H1 (cell line): Measurements from ENCODE around the gene LLGL2. TPM values are rescaled to one million over a fixed set of nuclear protein-coding genes. Genes with fewer than 3 reads are reported as not detected.

ENCODE experiments used
- CTCF ChIA-PET: fragments of 300-600 bp; sonication (Branson Sonifier 250); formaldehyde crosslinking; loops from one replicate; lab custom pipeline; 2021; ENCODE audit not compliant: partially characterized antibody; lab: Charles Lee
- POLR2A ChIA-PET: fragments of 300-600 bp; sonication (Branson Sonifier 250); formaldehyde crosslinking; loops from one replicate; lab custom pipeline; 2021; ENCODE audit warnings: inconsistent platforms; ENCODE audit not compliant: partially characterized antibody; lab: Charles Lee
- DNase-seq, 2 experiments: peaks; one replicate each; pipeline versions ENCODE4 v3.0.0 to v3.0.0-alpha.2; 2010 to 2022; ENCODE audit warnings: low spot score in 2 of 2, low read depth in 1 of 2, mixed read lengths in 1 of 2
- FAIRE-seq: peaks from 2 replicates; lab custom pipeline; 2011; peaks lifted over from hg19 to GRCh38; lab: Jason Lieb, UNC
- H2AFZ ChIP-seq: 2 replicates; pipeline ENCODE4 v1.8.1; 2012; ENCODE audit warnings: low read length, inconsistent platforms
- H2AK5ac ChIP-seq: 2 replicates; pipeline ENCODE4 v1.6.1; 2013; ENCODE audit warnings: low read depth, low read length
- H2BK120ac ChIP-seq: replicated peaks from 2 replicates; pipeline ENCODE3; 2013; ENCODE audit warnings: low read depth, low read length, inconsistent platforms
- H2BK12ac ChIP-seq: 2 replicates; pipeline ENCODE4 v1.6.1; 2013; ENCODE audit warnings: low read depth, low read length
- H2BK15ac ChIP-seq: 2 replicates; pipeline ENCODE4 v1.6.1; 2013; ENCODE audit warnings: low read length
- H2BK20ac ChIP-seq: 2 replicates; pipeline ENCODE4 v1.6.1; 2013; ENCODE audit warnings: low read length
- H2BK5ac ChIP-seq: 2 replicates; pipeline ENCODE4 v1.6.1; 2013; ENCODE audit warnings: low read depth, low read length
- H3K14ac ChIP-seq: 2 replicates; pipeline ENCODE4 v1.6.1; 2013; ENCODE audit warnings: inconsistent platforms; ENCODE audit not compliant: insufficient read length
- H3K18ac ChIP-seq: 2 replicates; pipeline ENCODE4 v1.6.1; 2013; ENCODE audit warnings: low read length; ENCODE audit errors: extremely low read depth
- H3K23ac ChIP-seq: 2 replicates; pipeline ENCODE4 v1.6.1; 2013; ENCODE audit warnings: inconsistent platforms; ENCODE audit not compliant: insufficient read length
- H3K23me2 ChIP-seq: 2 replicates; pipeline ENCODE4 v1.6.1; 2013; ENCODE audit warnings: low read depth, low read length
- H3K27ac ChIP-seq: 2 replicates; pipeline ENCODE4 v1.6.1; 2011; ENCODE audit warnings: low read depth, low read length, inconsistent platforms
- H3K27me3 ChIP-seq, 4 experiments: replicated peaks in 1 of 4; 1 replicate in 1 of 4; 2 replicates in 3 of 4; pipeline versions ENCODE4 v1.6.1 to v1.8.1; 2011 to 2013; ENCODE audit warnings: low read length in 3 of 4, mild to moderate bottlenecking in 3 of 4, inconsistent platforms in 2 of 4, mixed read lengths in 2 of 4, moderate library complexity in 1 of 4; ENCODE audit not compliant: control insufficient read depth in 3 of 4, insufficient read depth in 3 of 4; ENCODE audit errors: extremely low read depth in 1 of 4
- H3K36me3 ChIP-seq, 4 experiments: 2 replicates each; pipeline versions ENCODE4 v1.6.1 to v1.8.1; 2011 to 2013; ENCODE audit warnings: mild to moderate bottlenecking in 4 of 4, low read length in 3 of 4, moderate library complexity in 2 of 4, control low read depth in 1 of 4, inconsistent platforms in 1 of 4; ENCODE audit not compliant: insufficient read depth in 4 of 4, control insufficient read depth in 2 of 4
- H3K4ac ChIP-seq: replicated peaks from 2 replicates; pipeline ENCODE3; 2013; ENCODE audit warnings: low read length, low read depth, mixed read lengths, inconsistent platforms; ENCODE audit not compliant: insufficient read length
- H3K4me1 ChIP-seq, 4 experiments: replicated peaks in 1 of 4; 1 replicate in 1 of 4; 2 replicates in 3 of 4; pipeline versions ENCODE4 v1.6.1 to v1.8.1; 2011 to 2013; ENCODE audit warnings: low read length in 3 of 4, inconsistent platforms in 2 of 4, mixed read lengths in 1 of 4; ENCODE audit not compliant: insufficient read depth in 4 of 4, control insufficient read depth in 3 of 4
- H3K4me2 ChIP-seq, 2 experiments: 2 replicates each; pipeline versions ENCODE4 v1.6.1 to v1.8.1; 2011 to 2013; ENCODE audit warnings: low read depth in 2 of 2, low read length in 2 of 2, control low read depth in 1 of 2, inconsistent platforms in 1 of 2, mild to moderate bottlenecking in 1 of 2; ENCODE audit not compliant: insufficient read depth in 1 of 2
- H3K4me3 ChIP-seq, 4 experiments: fragments of 200-600, 300-600 bp in 1 of 4; sonication (generic), shearing (Covaris generic), sonication (Bioruptor Twin) in 1 of 4; 2 replicates each; pipeline versions ENCODE4 v1.5.1 to v1.8.1; 2011 to 2016; ENCODE audit warnings: low read length in 4 of 4, low read depth in 3 of 4, control low read depth in 2 of 4, inconsistent platforms in 2 of 4, mild to moderate bottlenecking in 2 of 4, mixed read lengths in 1 of 4, moderate library complexity in 1 of 4; ENCODE audit not compliant: insufficient read depth in 2 of 4; ENCODE audit errors: extremely low read depth in 1 of 4
- H3K56ac ChIP-seq: replicated peaks from 2 replicates; pipeline ENCODE3; 2013; ENCODE audit warnings: low read depth, mild to moderate bottlenecking, mixed read lengths, low read length, inconsistent platforms; ENCODE audit not compliant: insufficient read length
- H3K79me1 ChIP-seq: 2 replicates; pipeline ENCODE4 v1.6.1; 2013; ENCODE audit warnings: low read depth, low read length, control low read depth
- H3K79me2 ChIP-seq, 2 experiments: 2 replicates each; pipeline versions ENCODE4 v1.6.1 to v1.8.1; 2012 to 2013; ENCODE audit warnings: low read length in 2 of 2, mild to moderate bottlenecking in 2 of 2, inconsistent platforms in 1 of 2; ENCODE audit not compliant: insufficient read depth in 2 of 2, control insufficient read depth in 1 of 2
- H3K9ac ChIP-seq, 4 experiments: replicated peaks in 1 of 4; 1 replicate in 1 of 4; 2 replicates in 3 of 4; pipeline versions ENCODE4 v1.6.1 to v1.8.1; 2011 to 2013; ENCODE audit warnings: low read depth in 3 of 4, low read length in 3 of 4, control low read depth in 2 of 4, mild to moderate bottlenecking in 2 of 4, moderate library complexity in 2 of 4, inconsistent platforms in 1 of 4; ENCODE audit errors: extremely low read depth in 1 of 4
- H3K9me3 ChIP-seq, 2 experiments: 2 replicates each; pipeline versions ENCODE4 v1.6.1 to v1.8.1; 2012 to 2013; ENCODE audit warnings: mild to moderate bottlenecking in 2 of 2, moderate library complexity in 2 of 2, control low read depth in 1 of 2, inconsistent platforms in 1 of 2, low read depth in 1 of 2, low read length in 1 of 2, mixed read lengths in 1 of 2; ENCODE audit not compliant: insufficient read depth in 2 of 2
- H4K20me1 ChIP-seq, 2 experiments: replicated peaks in 1 of 2; 2 replicates each; pipeline versions ENCODE3 to v1.8.1; 2011 to 2013; ENCODE audit warnings: inconsistent platforms in 2 of 2, low read length in 2 of 2, mild to moderate bottlenecking in 1 of 2; ENCODE audit not compliant: insufficient read depth in 2 of 2, control insufficient read depth in 1 of 2
- H4K5ac ChIP-seq: 2 replicates; pipeline ENCODE4 v1.6.1; 2013; ENCODE audit warnings: low read length, low read depth, mixed read lengths, inconsistent platforms; ENCODE audit not compliant: insufficient read length
- H4K8ac ChIP-seq: 2 replicates; pipeline ENCODE4 v1.8.0; 2013; ENCODE audit warnings: mild to moderate bottlenecking, moderate library complexity, low read length, inconsistent platforms; ENCODE audit not compliant: insufficient read depth; ENCODE audit errors: extremely low read depth
- H4K91ac ChIP-seq: replicated peaks from 2 replicates; pipeline ENCODE3; 2013; ENCODE audit warnings: low read length, mixed read lengths, inconsistent platforms; ENCODE audit not compliant: insufficient read length
- FOSL1 ChIP-seq: IDR thresholded peaks from 2 replicates; pipeline ENCODE4 v1.6.1; 2011; ENCODE audit warnings: mild to moderate bottlenecking, low read depth, low read length, moderate library complexity; ENCODE audit not compliant: insufficient read depth
- NANOG ChIP-seq: IDR thresholded peaks from 2 replicates; pipeline ENCODE4 v1.6.1; 2011; ENCODE audit warnings: low read length, low read depth, mild to moderate bottlenecking, inconsistent platforms; ENCODE audit not compliant: insufficient read depth, poor library complexity, severe bottlenecking
- RFX5 ChIP-seq: IDR thresholded peaks from 2 replicates; pipeline ENCODE4 v1.6.1; 2011; ENCODE audit warnings: low read depth, low read length, improper control_type of control experiment, borderline replicate concordance
- SIN3A ChIP-seq, 2 experiments: IDR thresholded peaks in 1 of 2; conservative IDR thresholded peaks in 1 of 2; 2 replicates each; pipeline ENCODE4 v1.6.1; 2011 to 2012; ENCODE audit warnings: low read length in 2 of 2, improper control_type of control experiment in 1 of 2, low read depth in 1 of 2, mild to moderate bottlenecking in 1 of 2
- TAF1 ChIP-seq: IDR thresholded peaks from 2 replicates; pipeline ENCODE4 v1.6.1; 2011; ENCODE audit warnings: mild to moderate bottlenecking, low read depth, low read length
- TAF7 ChIP-seq: optimal IDR thresholded peaks from 2 replicates; pipeline ENCODE3; 2011; ENCODE audit warnings: low read depth, mild to moderate bottlenecking, inconsistent platforms, low read length, moderate library complexity, borderline replicate concordance
- YY1 ChIP-seq: IDR thresholded peaks from 2 replicates; pipeline ENCODE4 v1.6.1; 2011; ENCODE audit warnings: low read depth, mild to moderate bottlenecking, low read length
- WGBS, 2 experiments: shearing (Covaris generic) in 1 of 2; methylation state at CpG; one replicate each; pipeline versions ENCODE4 v1.1.6 to v1.1.7; 2013 to 2015; ENCODE audit warnings: low lambda C conversion rate in 2 of 2, mixed read lengths in 2 of 2, inconsistent platforms in 1 of 2, low coverage in 1 of 2, missing lambda C conversion rate in 1 of 2; ENCODE audit not compliant: insufficient replicate concordance in 2 of 2, insufficient coverage in 1 of 2, insufficient read length in 1 of 2; ENCODE audit errors: extremely low coverage in 1 of 2, missing lambda C conversion rate in 1 of 2; 5-methylcytosine and 5-hydroxymethylcytosine counted together
- polyA plus RNA-seq, 7 experiments: library from polyadenylated mRNA; depleted of rRNA in 3 of 7; stranded (reverse) in 5 of 7; unstranded in 2 of 7; fragments of >200 nt in 5 of 7; fragments of 200-250 nt in 2 of 7; gene quantifications; 1 replicate in 5 of 7; 2 replicates in 1 of 7; 4 replicates in 1 of 7; pipeline versions ENCODE4 v1.2.1 to v1.2.3, GENCODE V29; 2011 to 2013; ENCODE audit warnings: missing spikeins in 2 of 7, mixed read lengths in 2 of 7
- total RNA-seq: library from RNA; stranded (reverse); fragmentation: NEBNext Ultra II Directional; extraction: Animal tissue kit (Norgen Biotek cat#: 25700); gene quantifications from 2 replicates; pipeline ENCODE4 v1.2.1, GENCODE V29; 2021
- TF ChIP-seq, protein P1 (sequence below): IDR thresholded peaks from 2 replicates; pipeline ENCODE4 v1.6.1; 2012; ENCODE audit warnings: inconsistent platforms
- TF ChIP-seq, protein P2 (sequence below): IDR thresholded peaks from 2 replicates; pipeline ENCODE4 v1.6.1; 2012; ENCODE audit warnings: low read length, inconsistent platforms

LLGL2 gene
- total and polyA plus RNA-seq, 2 of the 8 experiments (the other 6 are each of a cell fraction or from before 2014, with no cell fraction given), result 64.5 to 77.1 TPM

DNA sequence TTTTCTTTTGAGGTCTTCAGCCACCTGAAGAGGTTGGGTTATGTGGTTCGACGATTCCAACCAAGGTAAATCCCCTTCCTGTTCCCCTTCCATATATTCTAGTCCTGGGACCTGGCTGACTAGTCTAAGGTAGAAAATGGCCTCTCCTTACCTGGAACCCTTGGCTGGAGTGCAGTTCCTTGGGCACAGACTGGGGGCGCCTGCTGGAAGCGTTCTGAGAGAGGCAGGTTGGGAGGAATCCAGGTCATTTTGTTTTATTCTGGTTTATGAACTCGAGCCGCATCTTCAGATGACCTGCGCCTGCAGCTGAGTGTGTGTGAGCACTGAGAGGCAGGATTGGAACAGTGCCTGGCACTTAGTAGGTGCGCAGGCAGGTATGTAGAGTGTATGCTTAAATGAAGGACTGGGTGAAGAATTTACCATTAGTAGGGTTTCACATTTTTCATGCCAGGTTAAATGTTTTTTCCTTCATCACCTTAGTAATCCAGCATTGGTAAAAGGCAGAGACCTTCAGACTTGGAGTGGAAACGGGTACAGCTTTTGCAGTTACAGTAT, 6.4 kb upstream of the LLGL2 start:
- Histone ChIP-seq H2BK120ac (no peak overlapping the region), H3K79me1 (peaks cover 3% of the 10 kb centered on the region), H4K20me1 (peaks cover 2 to 22% of the 10 kb centered on the region in 2 experiments), H2BK15ac (no peak overlapping the region), H3K4ac (no peak overlapping the region), H3K27ac (no peak overlapping the region), H3K79me2 (peaks cover 0 to 4% of the 10 kb centered on the region in 2 experiments; a peak in 1 of 4 replicates), H2BK20ac (no peak overlapping the region), H2BK5ac (no peak overlapping the region), H3K23ac (no peak overlapping the region), H3K36me3 (peaks cover 0 to 32% (median 8%) of the 10 kb centered on the region in 4 experiments; a peak in 6 of 8 replicates), H2AFZ (no peak overlapping the region), H3K4me3 (no peak overlapping the region), H4K8ac (no peak overlapping the region), H3K4me1 (peaks cover 0 to 13% (median 7%) of the 10 kb centered on the region in 4 experiments; a peak in 6 of 7 replicates), H2BK12ac (no peak overlapping the region), H4K5ac (no peak overlapping the region), H2AK5ac (no peak overlapping the region), H3K56ac (no peak overlapping the region), H3K4me2 (no peak overlapping the region), H3K9me3 (no peaks in the 10 kb centered on the region), H3K18ac (no peak overlapping the region), H4K91ac (no peak overlapping the region), H3K27me3 (no peaks in the 10 kb centered on the region), H3K23me2 (peaks cover 18% of the 10 kb centered on the region), H3K14ac (no peak overlapping the region), H3K9ac (no peak overlapping the region)
- DNase-seq, result no peak
- ChIA-PET CTCF (interaction anchor here (0.6 to 3.5 kb wide), 23 partner anchors 8 to 316 kb away, joined by 3 to 18 read pairs (median 5); partner anchors contain the start of gene SMIM5), POLR2A (interaction anchor here (1.0 kb wide), 1 partner anchor 30 kb away, joined by 3 read pairs; no protein-coding TSS in a partner anchor)
- no peak for FAIRE-seq
- 94% methylated on average over 9 of the region's 9 CpGs; no CpG with 5 or more reads in 1 of the 2 experiments for WGBS, 2 experiments
- TF ChIP-seq TAF1, result no peak
- no peak for TF ChIP-seq FOSL1
- TF ChIP-seq TAF7, result no peak
- TF ChIP-seq, protein P1, sequence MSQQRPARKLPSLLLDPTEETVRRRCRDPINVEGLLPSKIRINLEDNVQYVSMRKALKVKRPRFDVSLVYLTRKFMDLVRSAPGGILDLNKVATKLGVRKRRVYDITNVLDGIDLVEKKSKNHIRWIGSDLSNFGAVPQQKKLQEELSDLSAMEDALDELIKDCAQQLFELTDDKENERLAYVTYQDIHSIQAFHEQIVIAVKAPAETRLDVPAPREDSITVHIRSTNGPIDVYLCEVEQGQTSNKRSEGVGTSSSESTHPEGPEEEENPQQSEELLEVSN, result no peak
- no peak for TF ChIP-seq RFX5
- TF ChIP-seq SIN3A (conservative IDR thresholded peaks at IDR 0.05 in 1 of 2, IDR thresholded peaks at IDR 0.05 in 1 of 2; ENCODE audit: low read depth in 1 of 2, low read length in 2 of 2), result no peak
- TF ChIP-seq, protein P2, sequence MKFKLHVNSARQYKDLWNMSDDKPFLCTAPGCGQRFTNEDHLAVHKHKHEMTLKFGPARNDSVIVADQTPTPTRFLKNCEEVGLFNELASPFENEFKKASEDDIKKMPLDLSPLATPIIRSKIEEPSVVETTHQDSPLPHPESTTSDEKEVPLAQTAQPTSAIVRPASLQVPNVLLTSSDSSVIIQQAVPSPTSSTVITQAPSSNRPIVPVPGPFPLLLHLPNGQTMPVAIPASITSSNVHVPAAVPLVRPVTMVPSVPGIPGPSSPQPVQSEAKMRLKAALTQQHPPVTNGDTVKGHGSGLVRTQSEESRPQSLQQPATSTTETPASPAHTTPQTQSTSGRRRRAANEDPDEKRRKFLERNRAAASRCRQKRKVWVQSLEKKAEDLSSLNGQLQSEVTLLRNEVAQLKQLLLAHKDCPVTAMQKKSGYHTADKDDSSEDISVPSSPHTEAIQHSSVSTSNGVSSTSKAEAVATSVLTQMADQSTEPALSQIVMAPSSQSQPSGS, result no peak
- 0 out of 2 replicates have a peak, but pooled peaks have one; percentile 41 for TF ChIP-seq YY1
- no peak for TF ChIP-seq NANOG
